H1 (cell line): ENCODE results near the gene NR1H3. TPM values are rescaled to one million over a fixed set of nuclear protein-coding genes. Genes with fewer than 3 reads are reported as not detected.

Experiments used
- GABPA ChIP-seq: IDR thresholded peaks from 2 replicates; pipeline ENCODE4 v1.6.1; 2011; ENCODE audit warnings: mild to moderate bottlenecking, low read length, moderate library complexity, borderline replicate concordance; ENCODE audit not compliant: insufficient read depth
- RNF2 ChIP-seq: fragments of 200-900, 300-1000 bp; sonication (generic); IDR thresholded peaks from 2 replicates; pipeline ENCODE4 v1.7.1; 2016; ENCODE audit warnings: borderline replicate concordance, low read depth, mild to moderate bottlenecking, antibody characterized with exemption, low read length; ENCODE audit not compliant: poor library complexity, severe bottlenecking; ENCODE audit errors: missing control alignments
- polyA plus RNA-seq, 7 experiments: library from polyadenylated mRNA; depleted of rRNA in 3 of 7; stranded (reverse) in 5 of 7; unstranded in 2 of 7; fragments of >200 nt in 5 of 7; fragments of 200-250 nt in 2 of 7; gene quantifications; 1 replicate in 5 of 7; 2 replicates in 1 of 7; 4 replicates in 1 of 7; pipeline versions ENCODE4 v1.2.1 to v1.2.3, GENCODE V29; 2011 to 2013; ENCODE audit warnings: missing spikeins in 2 of 7, mixed read lengths in 2 of 7
- total RNA-seq: library from RNA; stranded (reverse); fragmentation: NEBNext Ultra II Directional; extraction: Animal tissue kit (Norgen Biotek cat#: 25700); gene quantifications from 2 replicates; pipeline ENCODE4 v1.2.1, GENCODE V29; 2021

The NR1H3 gene
- total and polyA plus RNA-seq, 2 of the 8 experiments (the other 6 are each of a cell fraction or from before 2014, with no cell fraction given): 19.9 to 42.1 TPM

GRCh38 chr11:47280099-47280498 lies 22.3 kb downstream of the NR1H3 start (continued):
- no peak for TF ChIP-seq RNF2
- TF ChIP-seq GABPA: no peak
